ENCODE data around the gene RNU2-63P. TPM values are rescaled to one million over a fixed set of nuclear protein-coding genes. Genes with fewer than 3 reads are reported as not detected.
"Not testable (repeated sequence)": the region's sequence is repeated elsewhere in the genome, so short reads cannot be mapped to it uniquely, and the experiment has no call there.

RNU2-63P gene
- polyA plus RNA-seq, 1 of the 3 experiments (the other 2 are of a cell fraction): not detected

GRCh38 chr2:87995756-87996155 is 20.6 kb downstream of the RNU2-63P start:
- no peak overlapping the region for H3K4me3 ChIP-seq (ENCODE audit: low read depth in 2 of 2, low read length in 1 of 2)
- TF ChIP-seq RCOR1 (IDR thresholded peaks at IDR 0.05; ENCODE audit: low read length) (no peak), RXRA (IDR thresholded peaks at IDR 0.05; ENCODE audit: borderline replicate concordance, low read depth) (no peak), EZH2phosphoT487 (IDR thresholded peaks at IDR 0.05; ENCODE audit: borderline replicate concordance, low read depth) (no peak), RAD21 (IDR thresholded peaks at IDR 0.05; ENCODE audit: low read length) (no peak), PBX3 (IDR thresholded peaks at IDR 0.05) (no peak), JUND (IDR thresholded peaks at IDR 0.05) (no peak), FOSL2 (IDR thresholded peaks at IDR 0.05; ENCODE audit: borderline replicate concordance, low read depth) (no peak), RFX5 (IDR thresholded peaks at IDR 0.05; ENCODE audit: low read length) (no peak), FOXM1 (IDR thresholded peaks at IDR 0.05; ENCODE audit: low read depth) (no peak), USF2 (IDR thresholded peaks at IDR 0.05; ENCODE audit: borderline replicate concordance, low read depth, low read length) (no peak), CHD2 (IDR thresholded peaks at IDR 0.05; ENCODE audit: low read length, partially characterized antibody) (no peak), GABPA (IDR thresholded peaks at IDR 0.05; ENCODE audit: low read depth) (no peak), ZBTB33 (IDR thresholded peaks at IDR 0.05; ENCODE audit: borderline replicate concordance, low read depth) (no peak), YY1 (IDR thresholded peaks at IDR 0.05; ENCODE audit: low read depth) (no peak), POLR2AphosphoS5 (IDR thresholded peaks at IDR 0.05; ENCODE audit: low read depth, low read length) (no peak)
- WGBS (ENCODE audit: low lambda C conversion rate): 78% methylated on average over 1 of the region's 1 CpG
- H3K9me2 ChIP-seq: no peaks in the 10 kb centered on the region
- POLR2A ChIA-PET: no interaction called here
- H3K27ac ChIP-seq (ENCODE audit: low read depth in 2 of 2, low read length in 1 of 2): no peak overlapping the region
- no peak for DNase-seq
- CTCF ChIA-PET: no interaction called here
- H4K20me1 ChIP-seq (ENCODE audit: insufficient read depth): no peaks in the 10 kb centered on the region
- no peak overlapping the region for H2AFZ ChIP-seq (ENCODE audit: low read depth)
- no peak overlapping the region for H3K4me2 ChIP-seq
- H3K4me1 ChIP-seq (ENCODE audit: control insufficient read depth in 1 of 2, insufficient read depth in 2 of 2, low read depth in 1 of 2, low read length in 1 of 2): no peaks in the 10 kb centered on the region
- H3K9me3 ChIP-seq: no peaks in the 10 kb centered on the region
- no peaks in the 10 kb centered on the region for H3K27me3 ChIP-seq (ENCODE audit: insufficient read depth)
- no peak overlapping the region for H3K9ac ChIP-seq
- no peaks in the 10 kb centered on the region for H3K79me2 ChIP-seq (ENCODE audit: insufficient read depth)
- H3K36me3 ChIP-seq (replicated peaks in 1 of 2; ENCODE audit: control insufficient read depth in 1 of 2, insufficient read depth in 2 of 2, low read length in 1 of 2): no peaks in the 10 kb centered on the region
- H3F3A ChIP-seq (replicated peaks; ENCODE audit: insufficient read depth): no peaks in the 10 kb centered on the region

GRCh38 chr2:87994304-87994850 is 22.0 kb downstream of the RNU2-63P start:
- H3K4me1 ChIP-seq (ENCODE audit: control insufficient read depth in 1 of 2, insufficient read depth in 2 of 2, low read depth in 1 of 2, low read length in 1 of 2); POLR2A ChIA-PET: not testable (repeated sequence)

More at GRCh38 chr2:87994304-87994850, 22.0 kb downstream of the RNU2-63P start:
- H4K20me1 ChIP-seq (ENCODE audit: insufficient read depth); CTCF ChIA-PET; H3K36me3 ChIP-seq (replicated peaks in 1 of 2; ENCODE audit: control insufficient read depth in 1 of 2, insufficient read depth in 2 of 2, low read length in 1 of 2); H3K4me2 ChIP-seq; H3K4me3 ChIP-seq (ENCODE audit: low read depth in 2 of 2, low read length in 1 of 2); H3F3A ChIP-seq (replicated peaks; ENCODE audit: insufficient read depth); H2AFZ ChIP-seq (ENCODE audit: low read depth); H3K9ac ChIP-seq; H3K9me3 ChIP-seq; H3K27ac ChIP-seq (ENCODE audit: low read depth in 2 of 2, low read length in 1 of 2); H3K9me2 ChIP-seq; H3K27me3 ChIP-seq (ENCODE audit: insufficient read depth); DNase-seq; H3K79me2 ChIP-seq (ENCODE audit: insufficient read depth): not testable (repeated sequence)
- 72% methylated on average over 7 of the region's 7 CpGs for WGBS (ENCODE audit: low lambda C conversion rate)

Measured in SK-N-SH (cell line).